OCI-LY7 (cell line): ENCODE results near the gene GSTO1.

Experiments used
- EZH2phosphoT487 ChIP-seq: fragments of 200-600 bp; sonication (generic); IDR thresholded peaks from 2 replicates; pipeline ENCODE4 v1.6.1; 2018; ENCODE audit warnings: low read depth, borderline replicate concordance, mild to moderate bottlenecking, mixed run types, antibody characterized with exemption, low read length, moderate library complexity, mixed read lengths
- TF ChIP-seq, protein P1 (sequence below): fragments of 200-600 bp; sonication (generic); conservative IDR thresholded peaks from 2 replicates; pipeline ENCODE4 v1.5.1; 2014; ENCODE audit warnings: mild to moderate bottlenecking, antibody characterized with exemption, low read length, moderate library complexity, mixed read lengths

DNA sequence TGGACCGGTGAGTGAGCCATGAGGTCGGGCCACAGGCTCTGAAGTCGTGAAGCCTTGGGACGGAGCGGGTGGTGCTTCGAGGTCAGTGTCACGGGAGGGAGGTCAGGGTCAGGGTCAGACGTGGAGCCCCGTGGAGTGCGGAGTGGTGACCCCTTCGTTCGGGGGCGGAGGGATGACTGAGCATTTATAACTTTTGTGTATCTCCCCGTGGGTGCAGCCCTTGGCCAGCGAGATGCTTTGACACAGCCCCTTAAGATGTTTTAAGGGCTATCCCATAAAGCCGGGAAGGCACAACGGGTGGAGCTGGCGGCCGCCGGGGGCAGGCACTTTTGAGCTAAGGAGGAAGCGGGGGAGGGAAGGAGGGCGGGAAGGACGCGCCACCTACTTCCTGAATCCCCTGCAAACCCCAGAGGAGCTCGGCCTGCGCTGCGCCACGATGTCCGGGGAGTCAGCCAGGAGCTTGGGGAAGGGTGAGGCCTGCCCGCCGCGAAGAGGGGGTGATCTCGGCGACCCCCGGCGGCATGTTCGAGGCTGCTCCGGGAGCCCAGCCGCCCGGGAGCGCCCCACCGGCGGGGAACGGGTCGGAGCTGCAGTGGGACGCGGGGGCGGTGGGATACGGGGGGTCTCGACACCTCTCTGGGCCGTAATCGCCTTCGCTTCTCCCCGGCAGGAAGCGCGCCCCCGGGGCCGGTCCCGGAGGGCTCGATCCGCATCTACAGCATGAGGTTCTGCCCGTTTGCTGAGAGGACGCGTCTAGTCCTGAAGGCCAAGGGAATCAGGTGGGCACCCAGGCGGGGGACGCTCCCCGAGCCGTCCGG is at the start of gene GSTO1:
- TF ChIP-seq, protein P1, sequence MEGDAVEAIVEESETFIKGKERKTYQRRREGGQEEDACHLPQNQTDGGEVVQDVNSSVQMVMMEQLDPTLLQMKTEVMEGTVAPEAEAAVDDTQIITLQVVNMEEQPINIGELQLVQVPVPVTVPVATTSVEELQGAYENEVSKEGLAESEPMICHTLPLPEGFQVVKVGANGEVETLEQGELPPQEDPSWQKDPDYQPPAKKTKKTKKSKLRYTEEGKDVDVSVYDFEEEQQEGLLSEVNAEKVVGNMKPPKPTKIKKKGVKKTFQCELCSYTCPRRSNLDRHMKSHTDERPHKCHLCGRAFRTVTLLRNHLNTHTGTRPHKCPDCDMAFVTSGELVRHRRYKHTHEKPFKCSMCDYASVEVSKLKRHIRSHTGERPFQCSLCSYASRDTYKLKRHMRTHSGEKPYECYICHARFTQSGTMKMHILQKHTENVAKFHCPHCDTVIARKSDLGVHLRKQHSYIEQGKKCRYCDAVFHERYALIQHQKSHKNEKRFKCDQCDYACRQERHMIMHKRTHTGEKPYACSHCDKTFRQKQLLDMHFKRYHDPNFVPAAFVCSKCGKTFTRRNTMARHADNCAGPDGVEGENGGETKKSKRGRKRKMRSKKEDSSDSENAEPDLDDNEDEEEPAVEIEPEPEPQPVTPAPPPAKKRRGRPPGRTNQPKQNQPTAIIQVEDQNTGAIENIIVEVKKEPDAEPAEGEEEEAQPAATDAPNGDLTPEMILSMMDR = no peak
- TF ChIP-seq EZH2phosphoT487 = no peak
